GM19372 (cell line): ENCODE data around the gene RAB8B.

ENCODE experiments used
- ATAC-seq: cut with Tn5 transposase; IDR thresholded peaks from one replicate; pipeline ENCODE4 v1.9.1; 2021; ENCODE audit warnings: mild to moderate bottlenecking, low read depth, moderate library complexity; ENCODE audit not compliant: unreplicated experiment

RAB8B gene

DNA sequence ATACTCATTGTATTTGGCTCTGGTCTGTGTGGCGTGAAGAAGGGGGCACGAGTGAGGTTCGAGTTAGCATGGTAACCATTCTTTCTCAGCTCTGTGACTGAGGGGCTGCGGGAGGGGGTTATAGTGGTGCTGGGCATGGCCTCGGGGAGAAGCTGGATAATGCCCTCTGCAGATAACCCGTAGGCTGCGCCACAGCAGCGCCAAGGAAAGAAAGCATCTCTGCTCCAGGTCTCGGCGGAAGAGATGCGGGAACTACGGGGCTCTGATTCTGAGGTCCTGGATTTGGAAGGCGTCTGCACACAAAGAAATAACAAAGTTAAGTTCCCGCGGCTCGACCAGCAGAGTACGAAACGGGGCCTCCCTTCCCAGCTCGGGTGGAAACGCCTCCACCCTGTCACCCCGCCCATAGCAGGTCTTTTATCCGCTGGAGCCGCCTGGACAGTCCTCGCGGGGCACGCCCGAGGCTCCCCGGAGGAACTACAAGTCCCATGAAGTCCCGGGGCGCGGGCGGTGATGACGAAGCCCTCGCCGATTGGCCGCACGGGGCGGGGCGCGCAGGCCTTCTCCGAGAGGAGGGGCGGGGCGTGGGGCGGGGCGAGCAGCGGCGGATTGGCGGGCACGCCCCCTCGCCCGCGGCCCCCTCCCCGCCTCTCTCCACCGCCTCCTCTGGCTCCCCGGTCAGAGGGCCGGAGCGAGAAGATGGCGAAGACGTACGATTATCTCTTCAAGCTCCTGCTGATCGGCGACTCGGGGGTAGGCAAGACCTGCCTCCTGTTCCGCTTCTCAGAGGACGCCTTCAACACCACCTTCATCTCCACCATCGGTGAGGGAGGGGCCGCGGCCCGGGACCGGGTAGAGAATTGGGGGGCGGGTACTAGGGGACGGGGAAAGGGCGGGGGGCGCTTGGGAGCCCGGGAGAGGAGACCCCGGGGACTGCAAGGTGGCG, at the start of gene RAB8B:
RAB8B (plus strand) TSS at position 681 of the 946 bp plus-strand sequence; CDS start at position 700, 19 bp downstream.
- peak; percentile 83 for ATAC-seq

DNA sequence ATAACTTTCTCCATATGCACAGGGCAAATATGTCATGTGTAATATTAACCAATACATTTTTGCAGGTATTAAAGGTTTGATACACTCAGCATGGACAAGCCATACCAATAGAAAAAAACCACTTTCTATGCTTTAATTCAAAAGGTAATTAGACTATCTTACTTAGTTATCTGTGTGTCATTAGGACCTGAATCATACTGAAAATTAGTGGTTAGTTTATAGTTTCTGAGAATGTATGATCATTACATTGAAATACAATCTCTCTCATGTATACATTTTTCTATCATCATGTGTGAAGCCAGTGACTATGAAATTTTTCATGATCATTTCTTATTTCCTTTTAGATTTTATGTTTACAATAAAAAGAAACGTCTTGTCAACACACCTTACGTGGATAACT, 48.5 kb upstream of the RAB8B start:
- no peak for ATAC-seq

DNA sequence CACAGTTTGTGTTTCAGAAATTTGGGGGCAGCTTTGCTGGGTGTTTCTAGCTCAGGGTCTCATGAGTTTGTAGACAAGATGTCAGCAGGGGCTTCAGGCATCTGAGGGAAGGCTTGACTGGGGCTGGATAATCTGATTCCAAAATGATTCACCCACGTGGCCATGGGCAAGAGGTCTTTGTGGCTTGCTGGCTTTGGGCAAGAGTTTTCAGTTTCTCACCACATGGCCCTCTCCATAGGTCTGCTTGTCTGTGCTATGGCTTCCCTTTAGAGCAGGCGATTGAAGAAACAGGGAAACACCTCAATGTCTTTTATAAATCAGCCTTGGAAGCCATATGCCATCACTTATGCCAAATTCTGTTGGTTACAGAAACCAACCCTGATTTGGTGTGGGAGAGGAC, 44.0 kb upstream of the RAB8B start:
- no peak for ATAC-seq

DNA sequence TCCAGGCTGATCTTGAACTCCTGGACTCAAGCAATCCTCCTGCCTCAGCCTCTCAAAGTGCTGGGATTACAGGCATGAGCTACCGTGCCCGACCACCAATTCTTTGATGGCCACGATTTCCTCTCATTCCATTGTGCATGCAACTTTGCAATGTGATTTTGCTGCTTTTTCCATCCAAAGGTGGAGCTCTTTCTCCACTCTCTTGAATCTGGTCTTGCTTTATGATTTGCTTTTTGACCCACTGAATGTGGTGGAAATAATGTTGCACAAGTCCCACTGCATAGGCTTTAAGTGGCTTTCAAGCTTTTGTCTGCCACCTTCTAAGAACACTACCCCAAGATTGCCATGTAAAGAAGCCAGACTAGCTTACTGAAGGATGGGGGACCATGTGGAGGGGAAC, 42.7 kb upstream of the RAB8B start:
- ATAC-seq = no peak

DNA sequence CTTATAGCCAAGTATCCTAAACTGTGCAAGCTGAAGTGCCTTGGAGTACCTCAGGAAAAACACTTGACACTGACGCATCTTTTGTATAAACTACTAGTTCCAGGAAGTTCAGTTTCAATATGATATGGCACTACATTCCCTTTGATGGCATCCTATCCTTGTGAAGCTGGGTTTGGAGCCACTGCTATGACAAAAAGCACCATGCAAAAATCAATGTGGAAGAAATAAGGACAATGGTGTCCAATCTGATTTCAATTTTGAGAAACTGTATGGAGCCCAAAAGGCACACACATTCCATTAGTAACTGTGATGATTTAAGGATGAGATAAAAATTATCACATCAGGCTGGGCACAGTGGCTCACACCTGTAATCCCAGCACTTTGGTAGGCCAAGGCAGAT, 37.7 kb upstream of the RAB8B start:
- no peak for ATAC-seq

DNA sequence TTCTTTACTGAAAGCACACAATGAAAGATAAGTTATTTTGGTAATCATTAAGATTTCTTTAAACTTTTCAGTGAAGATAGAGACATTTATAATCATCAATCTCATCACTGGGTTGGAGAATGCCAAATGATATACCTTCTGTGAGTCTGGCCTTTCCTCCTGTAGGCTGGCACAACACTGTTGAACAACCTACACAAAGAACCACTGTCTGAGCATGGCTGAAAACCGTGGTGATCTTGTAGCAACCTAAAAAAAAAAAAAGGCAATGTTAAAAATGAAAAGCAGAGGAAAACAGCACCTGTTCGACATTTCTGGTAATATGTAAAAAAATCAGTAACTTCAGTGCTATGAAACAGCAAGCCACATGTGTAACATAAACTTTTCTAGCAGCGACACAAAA, 33.9 kb upstream of the RAB8B start:
- ATAC-seq = no peak

DNA sequence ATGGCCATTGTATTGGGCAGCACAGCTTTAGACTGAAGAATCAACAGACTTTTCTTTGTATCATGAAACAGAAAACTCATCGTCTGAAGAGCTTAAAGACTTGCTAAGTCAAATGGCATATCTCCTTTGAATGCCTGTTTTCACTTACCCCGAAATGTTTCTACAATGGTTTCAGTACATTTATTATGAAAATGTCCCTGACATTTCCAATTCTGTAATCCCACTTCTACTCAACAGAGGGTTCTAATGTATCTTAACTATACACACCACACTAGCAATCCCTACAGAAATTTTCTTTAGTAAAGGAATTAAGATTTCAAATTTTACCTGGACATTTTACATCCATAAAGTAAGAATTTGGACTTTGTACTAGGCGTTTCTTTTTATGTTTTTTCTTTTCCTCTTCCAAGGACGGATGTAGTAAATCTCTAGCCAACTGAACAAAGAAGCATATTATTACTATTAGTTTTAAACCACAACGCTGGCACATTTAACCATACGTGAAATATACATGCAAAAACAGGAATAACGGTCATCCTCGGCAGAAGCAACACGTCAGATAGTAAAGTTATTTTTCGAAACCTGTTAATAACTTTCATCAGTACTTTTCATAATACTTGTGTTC, 33.2 kb upstream of the RAB8B start:
- ATAC-seq = no peak

DNA sequence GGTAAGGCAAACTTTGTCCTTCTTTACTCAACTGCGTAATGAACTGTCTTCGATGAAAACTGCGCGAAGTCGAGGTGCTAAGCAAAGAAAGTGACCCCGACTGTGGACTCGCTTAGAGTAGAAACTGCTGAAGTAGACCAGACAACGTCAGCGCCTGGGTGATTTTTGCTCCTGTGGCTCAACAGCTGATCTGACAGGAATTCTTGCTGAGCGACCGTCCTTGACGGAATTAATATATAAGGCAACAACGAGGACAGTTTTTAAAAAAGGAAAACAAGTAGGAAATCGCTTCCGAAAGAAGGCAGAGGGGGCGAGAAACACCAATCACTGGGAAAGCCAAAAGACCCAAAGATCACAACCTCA, 32.7 kb upstream of the RAB8B start:
- no peak for ATAC-seq

DNA sequence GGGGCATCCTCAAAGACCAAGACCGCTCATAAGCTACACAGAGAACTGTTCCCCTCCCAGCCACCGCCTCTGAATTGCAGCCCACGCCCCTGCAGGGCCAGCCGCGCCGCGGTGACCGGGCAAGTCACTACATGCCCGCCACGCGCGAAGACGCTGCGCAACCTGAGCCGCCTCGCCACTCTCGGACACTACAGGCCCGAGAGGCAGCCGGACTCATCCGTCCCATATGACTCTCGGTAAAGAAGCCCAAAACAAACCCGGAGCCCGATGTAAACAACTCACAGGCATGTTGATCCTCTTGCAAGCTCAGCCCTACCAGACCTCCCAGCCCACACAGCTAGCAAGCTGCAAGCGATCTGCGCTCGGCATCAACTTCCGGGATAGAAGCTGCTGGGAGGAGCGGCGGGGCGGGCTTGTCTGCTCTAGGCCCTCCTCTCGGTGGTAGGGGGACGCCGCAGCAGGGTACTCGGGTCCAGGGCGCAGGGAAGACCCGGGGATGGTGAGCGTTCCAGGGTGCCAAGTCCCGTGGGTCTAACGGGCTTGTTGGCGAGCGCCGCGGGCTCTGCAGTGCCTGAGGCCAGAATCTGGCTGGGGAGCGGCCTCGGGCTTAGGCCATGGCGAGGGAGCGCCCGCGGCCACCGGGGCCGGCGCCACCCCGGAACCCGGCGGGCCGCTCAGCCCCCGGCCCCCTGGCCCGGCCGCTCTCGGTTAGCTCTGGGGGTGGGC, 32.1 kb upstream of the RAB8B start, which contains the start of gene RPS27L:
RPS27L (minus strand) TSS at position 360 of the 726 bp plus-strand sequence; CDS start at position 288, 72 bp downstream.
- peak; percentile 88 for ATAC-seq

DNA sequence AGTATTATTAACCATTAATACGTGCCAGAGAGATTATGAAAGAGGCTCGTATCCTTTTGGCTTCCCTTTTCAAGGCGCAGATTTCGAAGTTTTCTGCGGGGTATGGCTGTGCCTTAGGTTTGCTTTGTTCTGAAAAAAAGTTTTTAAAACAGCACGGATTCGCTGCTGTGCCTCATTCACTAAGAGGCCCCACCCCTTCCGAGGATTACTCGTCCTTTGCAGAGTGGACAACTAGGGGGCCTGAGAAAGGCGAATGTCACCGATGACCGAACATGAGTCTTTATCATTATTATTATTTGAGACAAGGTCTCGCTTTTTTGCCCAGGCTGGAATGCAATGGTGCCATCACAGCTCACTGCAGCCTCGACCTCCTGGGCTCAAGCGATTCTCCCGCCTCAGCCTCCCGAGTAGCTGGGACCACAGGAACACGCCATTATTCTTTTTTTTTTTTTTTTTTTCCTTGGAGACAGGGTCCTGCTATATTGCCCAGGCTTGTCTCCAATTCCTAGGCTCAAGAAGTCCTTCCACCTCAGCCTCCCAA, 31.4 kb upstream of the RAB8B start:
- ATAC-seq = no peak

DNA sequence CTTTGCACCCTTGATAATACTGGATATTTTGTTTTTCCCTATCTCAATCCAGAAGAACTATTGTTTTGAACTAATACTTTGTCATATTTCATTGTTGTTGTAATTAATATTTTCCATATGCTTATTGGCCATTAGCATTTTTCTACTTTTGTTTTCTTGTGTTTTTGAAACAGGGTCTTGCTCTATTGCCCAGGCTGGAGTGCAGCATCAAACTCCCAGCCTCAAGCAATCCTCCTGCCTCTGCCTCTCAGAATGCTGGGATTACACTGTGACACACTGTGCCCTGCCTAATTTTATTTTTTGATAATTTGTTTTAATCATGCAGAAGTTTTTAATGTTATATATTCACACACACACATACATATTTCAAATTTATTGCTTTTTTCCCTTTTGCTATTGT, 28.8 kb upstream of the RAB8B start:
- no peak for ATAC-seq

DNA sequence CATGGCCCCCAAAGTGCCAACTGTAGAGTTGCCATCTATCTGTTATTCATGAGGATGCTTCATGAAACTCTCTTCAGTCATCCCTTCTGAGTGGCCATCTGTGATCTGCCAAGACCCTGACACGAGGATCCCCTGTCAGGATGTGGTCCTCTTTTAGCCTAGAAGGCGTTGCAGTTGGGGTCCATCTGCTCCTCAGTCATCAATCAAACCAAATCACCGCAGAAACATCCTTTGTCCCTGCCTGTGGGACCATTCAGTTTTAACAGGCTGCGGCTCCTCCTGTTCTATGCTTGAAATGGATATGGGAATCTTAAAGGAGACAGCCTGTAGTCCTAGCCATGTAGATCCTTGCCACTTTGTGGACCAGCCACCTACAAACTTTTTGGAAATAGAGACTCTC, 26.2 kb upstream of the RAB8B start:
- ATAC-seq = no peak

DNA sequence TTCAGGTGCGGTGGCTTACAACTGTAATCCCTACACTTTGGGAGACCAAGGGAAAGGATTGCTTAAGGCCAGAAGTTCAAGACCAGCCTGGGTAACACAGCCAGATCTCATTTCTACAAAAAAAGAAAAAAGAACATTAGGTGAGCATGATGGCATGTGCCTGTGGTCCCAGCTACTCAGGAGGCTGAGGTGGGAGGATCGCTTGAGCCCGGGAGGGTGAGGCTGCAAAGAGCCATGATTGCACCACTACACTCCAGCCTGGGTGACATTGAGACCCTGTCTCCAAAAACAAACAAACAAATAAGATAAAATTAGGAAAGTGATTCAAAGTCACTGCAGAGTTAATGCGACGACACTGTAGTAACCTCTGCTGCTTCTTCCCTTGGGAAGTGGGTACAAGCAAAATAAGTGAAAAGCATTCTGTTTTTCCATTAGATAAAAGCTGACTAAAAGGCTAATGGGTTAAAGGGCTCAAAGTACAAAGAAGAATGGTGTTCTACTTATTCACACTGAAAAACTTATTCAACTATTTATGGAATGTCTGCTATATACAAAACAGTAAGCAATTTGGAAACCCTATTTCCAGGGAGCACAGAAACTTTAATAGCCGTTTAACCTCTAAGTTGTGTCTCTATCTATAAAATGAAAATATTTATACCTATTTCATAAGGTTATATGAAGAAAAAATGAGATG, 24.1 kb upstream of the RAB8B start:
- no peak for ATAC-seq

DNA sequence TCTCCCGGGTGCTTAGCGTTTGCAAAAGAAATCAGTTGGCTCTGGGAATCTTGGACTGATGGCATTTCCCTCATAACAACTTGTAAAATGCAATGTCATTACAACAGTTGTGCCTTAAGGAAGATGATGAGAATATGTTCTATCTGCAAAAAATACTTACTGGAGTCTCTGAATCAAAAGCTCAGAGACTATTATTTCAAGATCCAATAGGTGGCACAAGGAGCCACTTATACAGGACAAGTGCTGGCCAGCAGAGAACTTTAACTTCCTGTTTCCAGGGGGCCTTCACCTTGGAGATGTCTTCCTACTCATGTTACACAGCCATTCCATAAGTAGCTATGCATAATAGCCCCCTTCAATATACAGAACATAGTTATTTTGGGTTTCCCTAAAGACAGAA, 23.2 kb upstream of the RAB8B start:
- no peak for ATAC-seq

DNA sequence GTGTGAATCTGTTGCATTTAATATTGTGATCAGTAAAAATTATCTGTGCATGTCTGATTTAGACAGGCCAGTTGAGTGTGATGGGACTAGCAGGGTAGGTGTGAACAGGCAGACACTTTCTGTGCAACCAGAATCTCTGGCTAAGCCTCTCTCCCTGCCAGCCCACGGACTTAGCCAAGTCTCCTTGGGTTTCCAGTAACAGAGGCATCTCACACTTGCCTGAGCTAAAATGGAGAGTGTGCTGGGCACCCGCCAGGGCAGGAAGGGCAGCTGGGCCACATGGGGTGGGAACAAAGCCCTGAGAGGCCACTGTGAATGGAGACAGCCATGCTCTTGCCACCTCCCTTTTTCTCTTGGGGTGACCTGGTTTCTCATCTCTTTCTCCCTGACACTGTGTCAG, 19.6 kb upstream of the RAB8B start:
- no peak for ATAC-seq

DNA sequence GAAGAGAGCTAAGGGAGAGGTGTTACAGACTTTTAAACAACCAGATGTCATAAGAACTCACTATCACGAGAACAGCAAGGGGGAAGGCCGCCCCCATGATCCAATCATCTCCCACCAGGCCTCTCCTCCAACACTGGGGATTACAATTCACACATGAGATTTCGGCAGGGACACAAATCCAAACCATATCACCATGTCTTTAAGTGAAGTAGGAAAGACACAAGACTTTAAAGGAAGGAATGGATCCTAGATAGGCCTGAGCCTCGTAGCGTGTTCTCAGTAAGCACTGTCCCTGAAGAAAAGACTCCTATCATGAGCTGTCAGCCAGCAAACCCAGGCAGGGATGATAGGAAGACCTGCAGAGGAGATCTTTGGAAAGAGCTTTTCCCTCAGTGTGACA, 17.0 kb upstream of the RAB8B start:
- no peak for ATAC-seq

DNA sequence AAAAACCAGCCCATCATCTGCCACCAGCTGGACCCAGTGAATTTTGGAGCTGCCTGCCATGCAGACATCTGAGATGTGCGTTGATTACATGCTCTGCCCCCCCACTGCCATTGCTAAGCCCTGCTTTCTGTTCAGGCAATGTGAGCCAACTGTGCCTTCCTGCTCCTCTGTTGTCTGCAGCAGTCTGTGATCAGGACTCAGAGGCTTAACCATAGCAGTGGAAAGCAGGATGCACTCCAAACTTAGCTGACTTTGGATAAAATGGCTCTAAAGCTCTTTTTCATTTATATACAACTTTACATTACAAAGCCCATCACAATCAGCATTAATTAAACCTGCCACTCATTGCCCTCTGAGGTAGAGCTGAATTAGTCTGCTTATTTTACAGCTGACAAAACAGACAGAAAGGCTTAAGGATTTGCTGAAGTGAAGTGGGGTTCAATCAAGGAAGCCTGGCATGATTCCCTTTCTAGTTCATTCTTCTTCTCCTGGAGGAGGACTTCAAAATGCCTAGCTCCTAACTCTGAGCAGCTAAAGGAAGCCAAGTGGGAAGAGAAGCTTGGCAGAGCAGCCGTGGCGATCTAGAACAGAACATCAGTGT, 16.5 kb upstream of the RAB8B start:
- no peak for ATAC-seq

DNA sequence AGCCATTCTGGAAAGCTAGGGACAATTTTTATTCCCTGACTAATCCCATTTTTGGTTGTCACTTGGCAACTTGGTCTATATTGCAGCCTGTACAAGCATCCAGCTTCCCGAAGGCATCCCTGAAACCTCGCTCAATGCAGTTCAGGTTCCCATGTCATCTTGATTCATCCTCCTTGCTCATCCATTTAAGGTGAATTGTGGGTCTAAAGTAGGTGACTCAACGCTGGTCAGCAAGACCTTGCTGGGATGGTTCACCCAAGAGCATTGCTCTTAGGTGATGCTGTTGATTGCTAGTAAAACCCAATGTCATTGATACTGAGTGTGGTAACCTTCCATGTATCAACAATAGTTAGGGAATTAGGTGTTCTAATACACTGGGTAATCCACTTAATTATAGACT, 13.1 kb upstream of the RAB8B start:
- ATAC-seq = no peak

DNA sequence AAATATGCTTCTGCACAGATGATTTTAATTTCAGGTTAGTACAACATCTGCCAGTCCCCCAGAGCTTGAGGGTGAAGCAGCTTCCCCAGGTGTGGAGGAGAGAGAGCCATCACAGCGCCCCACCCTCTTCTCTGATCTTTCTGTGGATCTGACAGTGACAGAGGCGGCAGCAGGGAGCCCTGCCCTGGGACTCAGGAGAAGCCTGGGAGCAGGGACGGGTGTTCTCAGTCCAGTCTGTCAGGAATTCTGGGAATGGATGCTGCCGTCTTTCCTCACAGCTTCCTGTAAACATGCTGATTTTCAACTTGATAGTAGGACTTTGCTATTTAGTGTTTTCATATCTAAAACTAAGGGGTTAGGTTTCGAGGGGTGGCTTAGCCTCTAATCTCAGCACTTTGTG, 11.4 kb upstream of the RAB8B start:
- no peak for ATAC-seq

DNA sequence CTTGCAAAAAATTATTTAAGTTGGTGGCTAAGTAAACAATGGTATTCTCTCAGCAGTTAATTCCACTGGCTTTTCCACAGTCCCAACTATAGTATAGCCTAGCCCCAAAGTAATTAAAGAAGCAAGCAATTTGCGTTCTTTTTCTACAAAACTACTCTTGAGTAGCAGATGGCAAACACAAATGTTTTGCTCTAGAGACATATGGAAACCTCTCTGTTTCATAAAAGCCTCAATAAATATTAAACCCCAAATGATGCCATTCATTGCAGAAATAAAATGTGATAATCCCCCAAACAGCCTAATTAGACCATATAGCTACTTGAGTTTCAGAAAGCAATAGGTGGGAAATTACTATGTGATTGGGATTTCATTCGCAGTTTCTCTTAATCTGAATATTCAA, 8.7 kb upstream of the RAB8B start:
- ATAC-seq = no peak
